CD4-positive, alpha-beta T cell treated with Interleukin-17A for 4 hours (primary cell): ENCODE results near the gene BFAR.
"Not testable (repeated sequence)": the region's sequence is repeated elsewhere in the genome, so short reads cannot be mapped to it uniquely, and the experiment has no call there.

ENCODE experiments used
- DNase-seq: peaks from one replicate; pipeline ENCODE4 v3.0.0-alpha.2; 2020; ENCODE audit warnings: mixed read lengths

Gene BFAR

GRCh38 chr16:14636179-14636950, 3.6 kb downstream of the BFAR start:
- DNase-seq: not testable (repeated sequence)

GRCh38 chr16:14636951-14637240, 4.1 kb downstream of the BFAR start:
- not testable (repeated sequence) for DNase-seq

- no peak for DNase-seq
These were observed 7.8 kb downstream of the BFAR start for GRCh38 chr16:14640538-14640937.

GRCh38 chr16:14641206-14641605, 8.5 kb downstream of the BFAR start:
- DNase-seq: no peak

- DNase-seq: no peak
These were observed 9.2 kb downstream of the BFAR start for GRCh38 chr16:14641926-14642325.

- no peak for DNase-seq
These were observed 17.1 kb downstream of the BFAR start for GRCh38 chr16:14649816-14650215.

- DNase-seq: no peak
These were observed 17.9 kb downstream of the BFAR start for GRCh38 chr16:14650629-14651028.

- DNase-seq: no peak
These were observed 20.0 kb downstream of the BFAR start for GRCh38 chr16:14652726-14653125.

GRCh38 chr16:14658063-14658462, 25.3 kb downstream of the BFAR start:
- no peak for DNase-seq

- DNase-seq: no peak
These were observed 34.9 kb downstream of the BFAR start for GRCh38 chr16:14667347-14668266.

GRCh38 chr16:14668556-14669223, 35.9 kb downstream of the BFAR start:
- DNase-seq: no peak

- DNase-seq: no peak
These were observed 37.0 kb downstream of the BFAR start for GRCh38 chr16:14669776-14670175.

- no peak for DNase-seq
These were observed 39.7 kb downstream of the BFAR start for GRCh38 chr16:14672403-14672971.

GRCh38 chr16:14676633-14677032, 43.9 kb downstream of the BFAR start:
- DNase-seq: no peak

- DNase-seq: no peak
These were observed 44.9 kb downstream of the BFAR start for GRCh38 chr16:14677627-14678026.

GRCh38 chr16:14678748-14679497, 46.2 kb downstream of the BFAR start:
- DNase-seq: no peak

- DNase-seq: not testable (repeated sequence)
These were observed 47.6 kb downstream of the BFAR start for GRCh38 chr16:14680396-14680795.

- no peak for DNase-seq
These were observed 48.4 kb downstream of the BFAR start for GRCh38 chr16:14681115-14681514.

- no peak for DNase-seq
These were observed 49.4 kb downstream of the BFAR start for GRCh38 chr16:14682121-14682520.

- DNase-seq: not testable (repeated sequence)
These were observed 53.4 kb downstream of the BFAR start for GRCh38 chr16:14685870-14686793.

- not testable (repeated sequence) for DNase-seq
These were observed 61.4 kb downstream of the BFAR start, which contains the start of gene PLA2G10 for GRCh38 chr16:14694129-14694528. Gene PLA2G10 (minus strand): TSS chr16:14694308. CDS start chr16:14694229, 79 bp downstream.
